HEK293T (cell line): ENCODE results near the gene FGF21.

Experiments used
- CTCF ChIA-PET: fragments of 350-600 bp; formaldehyde crosslinking; extraction: SDS; loops from one replicate; lab custom pipeline; 2021; ENCODE audit warnings: antibody characterized with exemption, inconsistent platforms; lab: Yijun Ruan, JAX
- POLR2A ChIA-PET: fragments of 350-600 bp; formaldehyde crosslinking; extraction: SDS; loops from one replicate; lab custom pipeline; 2020; ENCODE audit warnings: antibody characterized with exemption, inconsistent platforms; lab: Yijun Ruan, JAX
- DNase-seq: peaks from one replicate; pipeline ENCODE4 v3.0.0; 2012; ENCODE audit warnings: mixed read lengths; ENCODE audit errors: extremely low spot score
- ARNT ChIP-seq: fragments of 450-650 bp; IDR thresholded peaks from 2 replicates; pipeline ENCODE4 v1.6.1; 2017; ENCODE audit warnings: mild to moderate bottlenecking
- BHLHE40 ChIP-seq: fragments of 450-650 bp; IDR thresholded peaks from 2 replicates; pipeline ENCODE4 v1.6.1; 2016; ENCODE audit warnings: mild to moderate bottlenecking, moderate library complexity, borderline replicate concordance
- CTBP1 ChIP-seq: fragments of 450-650 bp; IDR thresholded peaks from 2 replicates; pipeline ENCODE4 v1.6.1; 2016; ENCODE audit warnings: borderline replicate concordance
- ELF4 ChIP-seq: fragments of 450-650 bp; IDR thresholded peaks from 2 replicates; pipeline ENCODE4 v1.6.1; 2017; ENCODE audit warnings: antibody characterized with exemption
- FOXA1 ChIP-seq: fragments of 450-650 bp; IDR thresholded peaks from 2 replicates; pipeline ENCODE4 v1.6.1; 2016; ENCODE audit warnings: mild to moderate bottlenecking
- FOXM1 ChIP-seq: fragments of 450-650 bp; IDR thresholded peaks from 2 replicates; pipeline ENCODE4 v1.6.1; 2017; ENCODE audit warnings: mild to moderate bottlenecking, borderline replicate concordance
- HDGF ChIP-seq: fragments of 450-650 bp; IDR thresholded peaks from 2 replicates; pipeline ENCODE4 v1.6.1; 2017; ENCODE audit warnings: antibody characterized with exemption, borderline replicate concordance
- L3MBTL2 ChIP-seq: fragments of 450-650 bp; conservative IDR thresholded peaks from 2 replicates; pipeline ENCODE4 v1.6.1; 2016; ENCODE audit warnings: mild to moderate bottlenecking
- LEF1 ChIP-seq: fragments of 450-650 bp; IDR thresholded peaks from 2 replicates; pipeline ENCODE4 v1.6.1; 2017; ENCODE audit warnings: mild to moderate bottlenecking, borderline replicate concordance
- NFRKB ChIP-seq: fragments of 450-650 bp; IDR thresholded peaks from 2 replicates; pipeline ENCODE4 v1.6.1; 2016; ENCODE audit warnings: mild to moderate bottlenecking, moderate library complexity
- SP1 ChIP-seq: fragments of 450-650 bp; IDR thresholded peaks from 2 replicates; pipeline ENCODE4 v1.6.1; 2017
- SUZ12 ChIP-seq: fragments of 450-650 bp; IDR thresholded peaks from 2 replicates; pipeline ENCODE4 v1.6.1; 2016; ENCODE audit warnings: mild to moderate bottlenecking
- TARDBP ChIP-seq: fragments of 450-650 bp; IDR thresholded peaks from 2 replicates; pipeline ENCODE4 v1.6.1; 2016
- ZNF384 ChIP-seq: fragments of 450-650 bp; IDR thresholded peaks from 2 replicates; pipeline ENCODE4 v1.6.1; 2016
- TF ChIP-seq, protein P1 (sequence below): fragments of 450-650 bp; IDR thresholded peaks from 2 replicates; pipeline ENCODE4 v1.6.1; 2016

Gene FGF21

DNA sequence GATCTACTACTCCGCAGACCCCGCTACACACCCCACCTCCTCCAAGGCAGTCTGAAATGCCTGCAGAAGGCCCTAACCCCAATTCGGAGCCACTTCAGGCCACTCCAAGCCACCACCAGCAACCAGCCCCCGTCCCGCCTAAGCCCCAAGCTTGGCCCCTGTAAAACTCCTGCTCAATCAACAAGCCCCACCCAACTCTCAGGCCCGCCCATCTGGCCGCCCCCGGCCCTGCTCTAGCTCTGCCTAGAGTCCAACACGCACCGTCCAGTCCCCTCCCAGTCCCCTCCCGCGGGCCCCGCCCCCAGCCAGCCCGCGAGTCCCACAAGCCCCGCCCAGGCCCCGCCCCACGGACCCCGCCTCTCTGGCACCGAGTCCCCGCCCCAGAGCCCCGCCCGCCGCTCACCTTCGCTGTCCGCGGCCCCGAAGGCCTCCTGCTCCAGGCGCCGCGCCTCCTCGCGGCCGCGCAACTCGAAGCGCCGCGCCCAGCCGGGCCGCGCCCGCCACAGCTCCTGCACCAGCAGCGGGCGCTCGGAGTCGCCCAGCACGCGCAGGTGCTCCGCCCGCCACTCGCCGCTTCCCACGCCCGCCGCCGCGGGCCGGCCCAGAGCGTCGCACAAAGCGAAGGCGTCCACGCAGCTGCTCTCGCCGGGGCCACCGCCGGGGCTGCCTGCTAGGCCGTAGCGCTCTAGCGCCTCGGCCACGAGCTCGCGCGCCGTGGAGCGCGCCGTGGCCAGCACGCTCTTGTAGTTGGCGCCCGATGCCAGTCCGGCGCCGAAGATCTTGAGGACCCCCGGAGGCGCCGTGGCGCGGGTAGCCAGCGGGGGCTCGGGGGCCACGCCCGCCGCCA is 16.5 kb upstream of the FGF21 start:
- peak; percentile 98 for DNase-seq
- TF ChIP-seq ARNT (0 out of 2 replicates have a peak, but pooled peaks have one; percentile 35), CTBP1 (no peak)
- ChIA-PET CTCF (interaction anchor here (0.8 to 1.4 kb wide), 3 partner anchors 49 to 93 kb away, joined by 3 to 4 read pairs (median 4); partner anchors contain the start of gene CA11), POLR2A (interaction anchor here (0.5 to 3.0 kb wide), 16 partner anchors 8 to 120 kb away, joined by 3 to 17 read pairs (median 4); partner anchors contain the start of genes CA11, IZUMO1, MAMSTR and RPL18)

DNA sequence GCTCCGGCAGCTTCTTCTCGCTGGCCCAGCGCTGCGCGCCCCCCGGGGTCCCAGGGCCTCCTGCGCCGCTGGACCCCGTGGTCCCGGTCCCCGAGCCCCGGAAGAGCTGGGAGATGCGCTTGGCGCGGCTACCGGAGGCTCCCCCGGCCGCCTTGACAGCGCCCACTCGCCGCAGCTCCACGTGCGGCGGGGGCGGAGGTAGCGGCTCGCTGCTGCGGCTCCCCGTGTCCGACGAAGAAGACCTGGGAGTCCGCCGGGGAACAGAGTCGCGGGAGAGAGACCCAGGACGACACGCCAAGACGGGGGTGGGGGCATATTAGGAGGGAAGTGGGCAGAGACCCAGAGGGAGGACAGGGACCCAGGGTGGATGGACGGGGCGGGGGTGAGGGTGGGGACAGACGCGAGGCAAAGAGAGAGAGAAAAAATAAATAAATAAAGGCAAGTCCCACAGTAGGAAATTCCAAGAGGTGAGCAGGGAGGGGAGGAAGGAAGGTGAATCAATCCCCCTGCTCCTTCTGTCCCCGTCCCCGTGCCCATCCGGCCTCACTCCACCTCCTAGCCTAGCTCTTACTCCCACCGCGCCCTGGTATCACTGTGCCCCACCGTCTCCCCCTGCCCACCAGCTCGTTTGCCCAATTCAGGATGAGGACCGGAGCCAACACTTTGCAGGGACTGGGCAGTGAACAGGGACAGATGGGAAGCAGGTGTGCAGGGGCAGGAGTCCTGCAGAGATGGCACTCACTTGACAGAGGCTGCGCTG is 15.7 kb upstream of the FGF21 start:
- ChIA-PET POLR2A (interaction anchor here (1.1 to 3.0 kb wide), 7 partner anchors 12 to 120 kb away, joined by 3 to 17 read pairs (median 4); partner anchors contain the start of genes CA11, MAMSTR, RPL18 and SPHK2), CTCF (interaction anchor here (0.5 to 1.4 kb wide), 4 partner anchors 48 to 1886 kb away, joined by 3 to 4 read pairs (median 4); no protein-coding TSS in a partner anchor)
- TF ChIP-seq HDGF, result 0 out of 2 replicates have a peak, but pooled peaks have one; percentile 35
- TF ChIP-seq BHLHE40, result no peak
- no peak for DNase-seq

DNA sequence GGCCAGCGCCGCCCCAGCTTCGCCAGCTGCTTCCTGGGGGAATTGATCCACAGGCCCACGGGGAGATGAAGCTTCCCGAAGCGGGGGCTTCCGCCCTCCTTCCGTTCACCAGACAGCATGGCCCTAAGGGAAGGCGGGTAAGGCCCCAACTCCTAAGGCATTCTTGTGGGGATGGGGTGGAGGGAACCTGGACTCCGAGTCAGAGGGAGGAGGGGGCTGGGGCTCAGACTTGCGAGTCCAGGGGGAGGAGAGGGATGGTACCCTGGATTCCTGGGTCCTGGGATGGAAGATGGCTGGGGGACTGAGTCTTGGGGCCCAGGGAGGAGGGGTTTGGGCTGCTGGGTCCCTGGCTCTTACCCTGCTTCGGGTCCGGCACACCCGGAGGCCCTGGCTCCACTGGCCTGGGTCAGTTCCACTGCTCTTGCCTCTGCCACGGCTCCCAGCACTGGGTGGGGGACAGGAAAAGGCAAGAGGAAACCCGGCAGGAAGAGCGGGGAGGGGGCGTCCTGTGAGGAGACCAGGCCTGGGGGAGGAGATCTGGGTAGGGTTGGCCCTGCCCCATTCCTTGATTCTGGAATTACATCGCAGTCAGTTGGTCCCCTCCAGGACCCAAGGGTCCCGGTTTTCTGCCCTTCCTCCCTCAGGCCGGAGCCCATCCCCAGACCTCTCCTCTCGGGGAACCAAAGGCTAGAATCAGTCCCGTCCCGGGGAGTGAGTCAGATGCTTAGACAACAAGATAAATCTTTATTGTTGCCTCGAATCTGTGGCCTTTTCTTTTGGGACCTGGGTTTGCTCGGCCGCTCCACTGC is 15.0 kb upstream of the FGF21 start, which contains the start of gene RASIP1:
Gene RASIP1, minus strand, starts transcription at position 447 of the 809 bp plus-strand sequence. Its CDS starts 328 bp downstream, at position 119.
- POLR2A ChIA-PET, result interaction anchor here (1.1 to 2.2 kb wide), 2 partner anchors 15 to 24 kb away, joined by 3 to 13 read pairs; no protein-coding TSS in a partner anchor
- CTCF ChIA-PET, result interaction anchor here (0.6 kb wide), 1 partner anchor 52 kb away, joined by 3 read pairs; no protein-coding TSS in a partner anchor
- no peak for DNase-seq
- TF ChIP-seq BHLHE40 (no peak), LEF1 (no peak), ELF4 (no peak), HDGF (no peak), ARNT (no peak), CTBP1 (no peak), SP1 (no peak), TARDBP (no peak), FOXA1 (no peak), SUZ12 (no peak)
- TF ChIP-seq, protein P1, sequence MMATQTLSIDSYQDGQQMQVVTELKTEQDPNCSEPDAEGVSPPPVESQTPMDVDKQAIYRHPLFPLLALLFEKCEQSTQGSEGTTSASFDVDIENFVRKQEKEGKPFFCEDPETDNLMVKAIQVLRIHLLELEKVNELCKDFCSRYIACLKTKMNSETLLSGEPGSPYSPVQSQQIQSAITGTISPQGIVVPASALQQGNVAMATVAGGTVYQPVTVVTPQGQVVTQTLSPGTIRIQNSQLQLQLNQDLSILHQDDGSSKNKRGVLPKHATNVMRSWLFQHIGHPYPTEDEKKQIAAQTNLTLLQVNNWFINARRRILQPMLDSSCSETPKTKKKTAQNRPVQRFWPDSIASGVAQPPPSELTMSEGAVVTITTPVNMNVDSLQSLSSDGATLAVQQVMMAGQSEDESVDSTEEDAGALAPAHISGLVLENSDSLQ, result no peak

DNA sequence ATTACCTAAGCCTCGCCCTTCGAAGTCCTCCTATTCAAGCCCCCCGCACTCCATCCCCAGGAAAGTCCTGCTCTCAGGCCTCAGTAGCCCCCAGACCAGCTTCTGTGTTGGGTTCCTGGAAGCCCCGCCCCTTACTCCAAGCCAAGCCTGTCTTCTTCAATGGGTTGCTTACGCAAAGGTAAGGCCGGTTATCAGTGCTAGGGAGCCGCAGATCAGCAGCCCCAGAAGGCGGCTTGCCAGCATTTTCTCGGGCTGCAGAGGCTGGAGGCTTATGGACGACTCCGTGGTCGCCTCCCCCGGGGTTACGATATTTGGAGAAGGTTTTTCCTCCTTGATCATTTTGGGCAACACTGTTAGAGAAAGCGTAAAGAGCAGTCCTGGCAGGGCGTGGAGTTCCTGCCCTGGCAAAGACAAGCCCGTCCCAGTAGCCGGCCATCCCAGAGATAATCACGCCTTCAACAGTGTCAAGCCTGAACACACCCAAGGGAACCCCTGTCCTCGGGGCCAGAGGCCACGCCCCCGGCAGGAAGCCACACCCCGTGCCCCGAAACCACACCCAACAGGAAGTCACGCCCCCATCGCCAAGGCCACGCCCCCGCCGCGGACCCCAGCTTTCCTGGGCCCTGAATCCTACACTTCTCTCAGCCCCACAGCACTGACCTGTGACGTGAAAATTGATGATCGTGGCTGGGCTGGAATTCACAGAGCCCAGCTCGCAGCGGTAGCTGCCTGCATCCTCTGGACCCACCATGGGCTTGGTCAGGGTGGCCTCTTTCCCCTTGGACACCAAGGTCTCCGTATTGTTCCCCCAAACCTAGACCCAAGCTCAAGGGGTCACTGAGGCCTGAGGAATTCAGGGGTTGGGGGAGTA is 14.0 kb upstream of the FGF21 start:
- peak; percentile 74 for DNase-seq
- CTCF ChIA-PET, result interaction anchor here (0.7 kb wide), 1 partner anchor 25 kb away, joined by 3 read pairs; no protein-coding TSS in a partner anchor
- no peak for TF ChIP-seq NFRKB
- TF ChIP-seq ARNT, result no peak
- TF ChIP-seq L3MBTL2, result no peak
- TF ChIP-seq SUZ12, result no peak
- TF ChIP-seq, protein P1, result no peak
- no peak for TF ChIP-seq TARDBP
- TF ChIP-seq ZNF384, result no peak
- TF ChIP-seq FOXM1, result no peak
- TF ChIP-seq BHLHE40, result no peak
- TF ChIP-seq CTBP1, result no peak
- no peak for TF ChIP-seq LEF1
- no peak for TF ChIP-seq FOXA1
- POLR2A ChIA-PET, result interaction anchor here (1.1 kb wide), 1 partner anchor 21 kb away, joined by 5 read pairs; no protein-coding TSS in a partner anchor

DNA sequence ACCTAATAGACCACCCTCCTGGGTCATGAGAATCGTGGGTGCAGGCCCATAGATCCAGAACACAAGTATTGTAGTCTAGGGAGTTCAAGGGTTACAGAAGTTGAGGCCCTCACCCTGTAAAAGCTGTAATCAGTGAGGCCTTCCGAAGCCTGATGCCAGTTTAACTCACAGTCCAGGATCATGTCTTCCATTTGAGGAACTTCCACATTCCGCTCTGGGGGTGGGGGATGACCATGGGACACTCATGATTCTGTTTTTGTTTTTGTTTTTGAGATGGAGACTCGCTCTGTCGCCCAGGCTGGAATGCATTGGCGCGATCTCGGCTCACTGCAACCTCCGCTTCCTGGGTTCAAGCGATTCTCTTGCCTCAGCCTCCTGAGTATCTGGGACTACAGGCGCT is 13.2 kb upstream of the FGF21 start:
- CTCF ChIA-PET, result no interaction called here
- no peak for TF ChIP-seq L3MBTL2
- no peak for TF ChIP-seq FOXA1
- DNase-seq, result no peak
- POLR2A ChIA-PET, result interaction anchor here (1.1 kb wide), 1 partner anchor 22 kb away, joined by 5 read pairs; no protein-coding TSS in a partner anchor
